HG02571 (cell line): ENCODE data around the gene ACSL5.
"Not testable (repeated sequence)": the region's sequence is repeated elsewhere in the genome, so short reads cannot be mapped to it uniquely, and the experiment has no call there.

Experiments
- ATAC-seq: cut with Tn5 transposase; IDR thresholded peaks from one replicate; pipeline ENCODE4 v1.9.1; 2021; ENCODE audit warnings: mild to moderate bottlenecking, moderate library complexity; ENCODE audit not compliant: unreplicated experiment

ACSL5 gene

DNA sequence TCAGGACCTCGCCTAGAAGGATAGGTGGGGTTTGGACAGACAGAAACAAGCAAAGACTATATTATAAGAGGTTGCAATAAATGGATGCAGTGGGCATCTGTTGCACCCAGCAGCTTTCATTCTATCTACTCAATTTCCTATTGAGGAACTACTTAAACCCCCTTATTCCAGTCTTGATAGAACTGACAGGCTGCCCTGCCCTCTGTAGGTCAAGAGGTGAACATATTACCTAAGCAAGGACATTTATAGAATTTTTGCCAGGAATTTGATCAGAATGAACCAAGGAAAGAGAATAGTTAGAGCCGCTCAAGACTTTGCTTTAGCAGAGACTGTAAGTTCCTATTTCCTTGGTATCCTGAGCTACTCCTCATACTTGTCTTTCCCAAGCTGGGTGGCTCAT is 82.6 kb downstream of the ACSL5 start:
- no peak for ATAC-seq

DNA sequence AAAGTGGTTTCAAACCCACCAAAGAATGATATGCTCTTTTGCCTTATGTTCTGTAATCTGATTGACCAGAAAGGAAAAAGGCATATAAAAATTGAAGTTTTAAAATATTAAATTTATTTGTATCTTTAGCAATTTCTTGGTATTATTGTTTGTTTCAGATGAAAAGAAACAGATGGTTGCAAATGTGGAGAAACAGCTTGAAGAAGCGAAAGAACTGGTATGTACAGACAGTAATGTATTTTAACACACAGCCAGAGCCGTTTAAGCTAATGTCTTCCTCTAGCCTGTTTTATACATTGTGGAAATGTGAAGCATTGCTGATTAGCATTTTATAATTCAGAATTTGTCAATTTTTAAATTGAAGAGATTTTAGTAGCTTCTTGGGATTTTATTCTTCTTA is 86.5 kb downstream of the ACSL5 start:
- no peak for ATAC-seq

DNA sequence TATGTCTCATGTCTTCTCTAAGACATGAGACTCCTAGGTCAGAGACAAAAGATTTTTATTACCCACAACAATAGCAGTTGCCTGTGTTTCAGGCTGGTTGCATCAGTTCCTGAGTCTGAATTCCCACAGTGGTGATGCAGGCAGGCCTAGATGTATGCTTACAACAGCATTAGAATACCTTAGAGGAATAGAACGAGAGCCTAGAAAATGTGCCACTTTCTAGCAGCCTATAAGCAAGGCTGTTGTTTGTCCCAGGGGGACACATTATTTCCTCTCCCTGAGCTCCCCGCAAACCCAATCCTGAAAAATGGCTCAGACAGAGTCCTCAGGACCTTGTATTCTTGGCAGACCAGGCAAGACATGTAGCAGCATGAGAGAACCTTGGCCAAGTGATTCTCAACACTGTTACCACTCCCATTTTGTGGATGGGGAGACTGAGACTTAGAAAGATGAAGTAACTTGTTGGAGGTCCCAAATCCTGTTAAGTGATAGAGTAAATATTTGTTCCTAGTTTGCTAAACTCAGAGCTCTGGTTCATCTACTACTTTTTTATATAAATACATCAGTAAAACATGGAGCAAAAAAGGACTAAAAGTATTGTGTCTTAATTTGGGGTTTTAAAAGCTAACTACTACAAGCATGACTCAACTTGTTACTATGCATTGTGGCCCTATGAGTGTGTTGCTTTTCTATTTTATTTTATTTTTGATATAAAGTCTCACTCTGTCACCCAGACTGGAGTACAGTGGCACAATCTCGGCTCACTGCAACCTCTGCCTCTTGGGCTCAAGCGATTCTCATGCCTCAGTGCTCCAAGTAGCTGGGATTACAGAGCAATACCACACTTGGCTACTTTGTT is 87.3 kb downstream of the ACSL5 start:
- ATAC-seq = no peak

DNA sequence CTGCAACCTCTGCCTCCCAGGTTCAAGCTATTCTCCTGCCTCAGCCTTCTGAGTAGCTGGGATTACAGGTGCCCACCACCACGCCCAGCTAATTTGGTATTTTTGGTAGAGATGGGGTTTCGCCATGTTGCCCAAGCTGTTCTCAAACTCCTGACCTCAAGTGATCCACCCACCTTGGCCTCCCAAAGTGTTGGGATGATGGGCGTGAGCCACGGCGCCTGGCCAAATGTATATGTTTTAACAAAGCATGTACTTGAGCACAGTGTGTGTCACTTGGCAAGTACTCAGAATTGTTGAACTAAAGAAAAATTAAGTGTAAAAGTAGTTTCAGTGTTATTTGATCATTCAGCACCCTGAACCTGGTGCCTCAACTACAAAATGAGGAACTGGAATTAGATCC is 90.2 kb downstream of the ACSL5 start:
- not testable (repeated sequence) for ATAC-seq

DNA sequence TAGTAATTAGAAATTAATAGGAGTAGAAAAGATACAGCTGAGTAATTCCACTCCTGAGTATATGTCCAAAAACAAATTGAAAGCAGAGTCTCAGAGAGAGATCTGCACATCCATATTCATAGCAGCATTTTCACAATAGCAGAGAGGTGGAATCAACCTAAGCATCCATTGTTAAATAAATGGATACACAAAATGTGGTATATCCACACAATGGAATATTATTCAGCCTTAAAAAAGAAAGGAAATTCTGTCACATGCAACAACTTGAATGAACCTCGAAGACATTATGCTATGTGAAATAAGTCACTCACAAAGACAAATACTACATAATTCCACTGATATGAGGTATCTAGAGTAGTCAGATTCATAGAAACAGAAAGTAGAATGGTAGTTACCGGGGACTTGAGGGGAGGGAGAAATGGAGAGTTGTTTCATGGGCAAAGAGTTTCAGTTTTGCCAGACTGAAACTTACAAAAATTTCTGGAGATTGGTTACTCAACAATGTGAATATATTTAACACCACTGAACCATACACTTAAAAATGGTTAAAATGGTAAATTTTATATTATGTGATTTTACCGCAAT is 91.5 kb downstream of the ACSL5 start:
- ATAC-seq = no peak

DNA sequence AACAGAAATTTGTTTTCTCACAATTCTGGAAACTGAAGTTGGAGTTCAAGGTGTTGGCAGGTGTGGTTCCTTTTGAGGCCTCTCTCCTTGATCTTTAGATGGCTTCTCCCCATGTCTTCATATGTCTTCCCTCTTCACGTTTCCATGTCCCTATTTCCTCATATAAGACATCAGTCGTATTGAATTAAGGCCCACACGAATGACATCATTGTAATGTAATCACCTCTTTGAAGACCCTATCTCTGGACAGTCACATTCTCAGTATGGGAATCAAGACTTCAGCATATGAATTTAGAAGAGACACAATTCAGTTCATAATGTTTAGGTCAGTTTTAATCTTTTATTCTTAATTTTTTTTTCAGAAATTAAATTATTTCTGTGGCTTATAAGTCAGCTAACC is 92.9 kb downstream of the ACSL5 start:
- no peak for ATAC-seq

DNA sequence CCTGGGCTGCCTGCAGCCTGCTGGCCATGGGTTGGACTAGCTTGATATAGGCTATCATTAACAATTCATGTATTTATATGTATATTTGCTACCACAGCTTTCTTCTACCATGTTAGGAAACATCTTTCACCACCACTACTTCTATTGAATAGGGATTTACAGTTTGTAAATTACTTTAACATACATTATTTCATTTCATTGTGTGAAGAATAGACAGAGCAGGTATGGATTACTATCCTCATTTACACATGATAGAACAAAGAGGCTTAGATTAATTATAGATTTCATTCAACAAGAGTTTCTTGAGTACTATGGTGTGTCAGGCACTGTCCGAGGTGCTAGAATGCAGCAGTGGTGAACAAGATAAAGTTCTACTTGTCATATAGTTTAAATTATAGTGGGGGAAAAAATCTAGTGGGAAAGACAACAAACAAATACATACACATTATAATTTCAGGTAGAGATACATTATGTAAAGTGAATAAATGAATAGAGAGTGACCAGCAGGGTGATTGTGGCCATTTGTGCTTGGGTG is 93.7 kb downstream of the ACSL5 start:
- ATAC-seq = no peak

DNA sequence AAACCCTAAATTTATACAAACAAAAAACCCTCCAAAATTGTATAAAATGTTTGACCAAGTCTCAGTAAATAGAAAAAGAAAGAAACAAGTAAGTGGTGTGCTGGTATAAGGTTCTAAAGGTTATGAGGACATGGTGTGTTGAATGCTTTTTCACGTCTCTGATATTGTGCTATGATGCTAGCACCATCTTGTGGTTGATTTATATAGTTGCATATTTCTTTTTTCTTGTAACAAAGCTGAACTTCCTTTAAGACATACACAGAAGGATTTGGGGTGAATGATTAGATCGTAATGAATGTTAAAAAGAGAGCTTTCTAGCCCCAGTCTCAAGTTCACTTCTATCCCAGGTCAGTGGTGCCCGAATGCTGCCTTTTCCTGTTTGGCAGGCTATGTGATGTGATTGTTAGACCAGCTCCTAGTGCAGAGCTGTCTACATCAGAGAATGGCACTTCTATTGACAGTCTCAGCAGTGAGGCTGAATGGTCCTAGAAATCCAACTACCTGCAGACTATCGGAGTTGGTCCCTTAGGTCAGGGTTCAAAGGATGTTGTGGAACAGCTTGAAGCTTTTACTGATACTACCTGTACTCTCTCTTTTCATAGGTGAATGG is 98.1 kb downstream of the ACSL5 start:
- peak; percentile 54 for ATAC-seq

DNA sequence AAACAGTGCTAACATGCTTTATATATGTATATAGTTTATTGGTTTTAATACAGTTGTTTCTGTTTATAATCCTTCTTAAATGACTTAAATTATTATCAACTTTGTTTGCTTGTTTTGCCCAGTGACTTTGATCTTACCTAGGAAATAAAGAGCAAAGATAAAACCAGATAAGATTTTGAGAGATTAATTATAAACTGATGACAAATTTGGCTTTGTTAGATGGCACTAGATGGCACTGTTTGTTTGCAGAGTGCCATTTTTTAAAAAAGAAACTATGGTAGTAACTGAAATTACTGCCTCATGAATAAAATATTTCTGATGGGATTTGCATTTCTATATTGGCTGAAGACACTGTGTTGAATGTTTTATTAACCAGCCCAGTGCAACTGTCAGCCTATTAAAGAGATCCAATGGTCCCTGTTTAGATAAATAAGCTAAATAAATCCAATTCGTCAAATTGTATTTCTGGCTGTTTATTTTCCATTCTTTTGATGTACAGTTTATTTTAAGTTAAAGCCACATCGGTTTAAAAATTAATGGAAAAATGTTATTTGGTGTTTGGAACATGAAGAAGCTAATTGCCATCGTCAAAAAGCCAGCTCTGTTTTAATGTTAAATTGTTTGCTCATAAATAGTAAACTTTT is 101.8 kb downstream of the ACSL5 start:
- ATAC-seq = no peak
